HFFc6 (cell line): ENCODE measurements around the gene OR9A2. TPM values are rescaled to one million over a fixed set of nuclear protein-coding genes. Genes with fewer than 3 reads are reported as not detected.

Experiments used
- DNase-seq: peaks from one replicate; pipeline ENCODE4 v3.0.0-alpha.2; 2018
- H3K27ac Mint-ChIP-seq: 2 replicates; pipeline ENCODE4 v1.8.0; 2020; ENCODE audit warnings: mild to moderate bottlenecking, mixed read lengths
- H3K27me3 Mint-ChIP-seq: 2 replicates; pipeline ENCODE4 v1.8.0; 2021; ENCODE audit warnings: mild to moderate bottlenecking, moderate library complexity, mixed read lengths; ENCODE audit not compliant: insufficient read depth
- H3K36me3 Mint-ChIP-seq: 2 replicates; pipeline ENCODE4 v1.8.0; 2021; ENCODE audit warnings: low read depth, mixed read lengths
- H3K4me1 Mint-ChIP-seq: 2 replicates; pipeline ENCODE4 v1.8.0; 2020; ENCODE audit warnings: low read depth, mixed read lengths
- H3K4me3 Mint-ChIP-seq: 2 replicates; pipeline ENCODE4 v1.8.0; 2020; ENCODE audit warnings: mild to moderate bottlenecking, moderate library complexity, mixed read lengths
- H3K9me3 Mint-ChIP-seq: 2 replicates; pipeline ENCODE4 v1.8.0; 2020; ENCODE audit warnings: mild to moderate bottlenecking, mixed read lengths
- total RNA-seq, 6 experiments: library from RNA; stranded (reverse); fragmentation: NEBNext Ultra II Directional; extraction: Animal tissue kit (Norgen Biotek cat#: 25700); gene quantifications; 2 replicates in 1 of 6; 3 replicates in 5 of 6; pipeline ENCODE4 v1.2.3, GENCODE V29; 2021
- TF ChIP-seq, protein P1 (sequence below): fragments of 200-600 bp; sonication (generic); IDR thresholded peaks from 2 replicates; pipeline ENCODE4 v1.5.0; 2021; ENCODE audit warnings: antibody characterized with exemption, mild to moderate bottlenecking

Gene OR9A2
- total RNA-seq, 6 experiments from 2014 or later, result not detected

DNA sequence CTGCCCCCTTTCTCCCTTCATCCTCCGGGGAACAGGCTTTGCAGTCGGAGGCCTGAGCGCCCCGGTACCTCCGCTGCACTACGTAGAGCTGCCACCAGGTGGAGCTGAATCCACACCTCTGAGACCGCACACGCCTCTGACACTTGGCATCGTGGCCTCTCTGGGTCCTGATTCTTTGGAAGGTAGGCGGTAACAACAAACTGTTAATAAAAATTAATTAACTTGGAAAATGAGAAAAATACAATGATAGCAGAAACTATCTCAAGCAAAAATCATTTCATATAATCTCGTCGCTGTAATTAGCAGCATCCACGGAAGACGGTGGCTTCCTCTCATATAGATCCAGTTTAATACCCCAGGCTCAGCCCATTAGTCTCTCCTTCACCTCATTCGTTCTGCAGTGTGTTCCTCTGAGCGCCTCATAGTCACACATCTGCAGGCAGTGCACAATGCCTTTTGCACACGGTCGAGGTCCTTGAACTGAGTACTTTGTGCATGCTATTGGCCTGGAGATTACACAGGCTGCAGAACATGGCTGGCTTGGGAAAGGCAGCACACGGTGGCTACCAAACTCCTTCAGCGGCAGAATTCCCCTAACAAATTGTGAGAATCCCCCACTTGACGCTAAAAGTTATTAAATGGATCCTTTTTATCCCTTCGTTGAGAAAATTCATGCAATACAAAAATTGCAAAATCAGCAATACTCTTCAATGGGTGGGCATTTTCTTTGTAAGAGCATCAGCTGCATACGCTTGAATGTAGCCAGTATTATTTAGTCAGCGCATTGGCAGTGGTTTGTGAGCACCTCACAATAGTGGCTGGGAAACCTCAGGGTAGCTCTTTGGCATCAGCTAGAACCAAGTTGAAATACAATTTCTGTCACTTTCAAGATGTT lies 18.7 kb downstream of the OR9A2 start:
- no peak overlapping the region for H3K4me3 Mint-ChIP-seq
- peaks cover 8% of the 10 kb centered on the region for H3K27me3 Mint-ChIP-seq
- peak; percentile 33 for DNase-seq
- no peak overlapping the region for H3K27ac Mint-ChIP-seq
- no peaks in the 10 kb centered on the region for H3K36me3 Mint-ChIP-seq
- H3K4me1 Mint-ChIP-seq, result peaks cover 8% of the 10 kb centered on the region
- no peaks in the 10 kb centered on the region for H3K9me3 Mint-ChIP-seq
- TF ChIP-seq, protein P1, sequence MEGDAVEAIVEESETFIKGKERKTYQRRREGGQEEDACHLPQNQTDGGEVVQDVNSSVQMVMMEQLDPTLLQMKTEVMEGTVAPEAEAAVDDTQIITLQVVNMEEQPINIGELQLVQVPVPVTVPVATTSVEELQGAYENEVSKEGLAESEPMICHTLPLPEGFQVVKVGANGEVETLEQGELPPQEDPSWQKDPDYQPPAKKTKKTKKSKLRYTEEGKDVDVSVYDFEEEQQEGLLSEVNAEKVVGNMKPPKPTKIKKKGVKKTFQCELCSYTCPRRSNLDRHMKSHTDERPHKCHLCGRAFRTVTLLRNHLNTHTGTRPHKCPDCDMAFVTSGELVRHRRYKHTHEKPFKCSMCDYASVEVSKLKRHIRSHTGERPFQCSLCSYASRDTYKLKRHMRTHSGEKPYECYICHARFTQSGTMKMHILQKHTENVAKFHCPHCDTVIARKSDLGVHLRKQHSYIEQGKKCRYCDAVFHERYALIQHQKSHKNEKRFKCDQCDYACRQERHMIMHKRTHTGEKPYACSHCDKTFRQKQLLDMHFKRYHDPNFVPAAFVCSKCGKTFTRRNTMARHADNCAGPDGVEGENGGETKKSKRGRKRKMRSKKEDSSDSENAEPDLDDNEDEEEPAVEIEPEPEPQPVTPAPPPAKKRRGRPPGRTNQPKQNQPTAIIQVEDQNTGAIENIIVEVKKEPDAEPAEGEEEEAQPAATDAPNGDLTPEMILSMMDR, result peak; percentile 97

DNA sequence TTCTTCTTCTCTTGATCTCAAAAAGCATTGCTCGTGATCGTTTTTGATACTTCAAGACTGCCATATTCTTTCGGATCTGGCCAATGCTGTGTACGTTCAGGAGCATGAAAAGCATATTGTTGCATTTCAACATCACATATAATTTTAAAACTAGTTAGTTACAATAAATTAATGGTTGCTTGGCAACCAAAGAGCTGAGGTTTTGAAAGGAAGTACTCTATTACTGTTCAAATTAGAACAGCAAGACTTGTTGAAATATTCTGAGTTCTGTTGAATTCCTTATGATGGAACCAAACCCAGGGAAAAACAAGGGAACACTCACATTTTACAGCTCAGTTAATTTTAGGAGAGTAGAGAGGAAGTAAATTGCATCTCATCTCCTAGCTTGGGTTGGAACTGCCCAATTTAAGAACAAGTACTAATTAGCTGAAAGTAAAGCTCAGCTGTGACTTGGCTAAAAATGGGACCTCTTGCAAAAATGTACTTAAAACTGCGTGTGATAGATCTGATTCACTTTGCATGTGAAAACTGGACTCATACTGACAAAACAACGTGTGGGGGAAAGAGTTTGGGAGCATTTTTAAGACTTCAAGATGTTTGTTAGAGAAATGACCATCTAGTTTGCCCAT lies 21.2 kb downstream of the OR9A2 start:
- Mint-ChIP-seq H3K4me1 (peaks cover 10% of the 10 kb centered on the region), H3K27me3 (peaks cover 3% of the 10 kb centered on the region)
- no peak for DNase-seq

DNA sequence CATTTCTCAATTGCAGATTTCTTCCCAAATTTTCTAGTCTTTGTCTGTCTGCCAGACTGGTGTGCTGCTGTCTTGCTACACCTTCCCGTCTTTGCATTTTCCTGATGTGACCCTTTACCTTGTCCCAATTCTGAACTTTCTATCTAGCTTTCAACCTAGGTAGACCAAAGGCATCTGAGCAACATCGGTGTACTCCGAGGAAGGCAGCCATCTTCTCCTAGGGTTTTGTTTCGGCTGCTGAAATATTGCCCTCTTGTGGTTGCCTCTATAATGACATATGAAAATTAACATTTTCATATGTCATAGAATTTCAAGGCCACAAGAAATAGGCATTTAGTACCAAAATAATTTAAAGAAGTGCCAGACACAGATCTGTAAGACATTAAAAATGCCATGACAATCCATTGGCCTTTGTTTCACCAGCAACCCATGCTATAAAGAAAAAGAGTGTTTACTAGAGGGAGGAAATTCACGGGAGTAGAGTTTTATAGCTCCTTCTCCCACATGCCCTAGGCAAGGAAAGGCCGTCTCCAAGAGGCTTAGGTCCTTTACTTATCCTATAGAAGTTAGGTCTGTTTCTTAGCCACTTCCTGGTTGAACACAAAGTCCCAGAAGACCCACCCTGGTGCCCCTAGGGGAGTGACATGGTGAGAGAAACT lies 23.4 kb downstream of the OR9A2 start:
- Mint-ChIP-seq H3K27ac (no peak overlapping the region), H3K36me3 (no peaks in the 10 kb centered on the region), H3K4me3 (peak overlapping the region; percentile 87)

More for the DNA sequence above, 21.2 kb downstream of the OR9A2 start:
- Mint-ChIP-seq H3K36me3 (no peaks in the 10 kb centered on the region), H3K9me3 (no peaks in the 10 kb centered on the region), H3K4me3 (no peak overlapping the region), H3K27ac (no peak overlapping the region)
- TF ChIP-seq, protein P1, result no peak

DNA sequence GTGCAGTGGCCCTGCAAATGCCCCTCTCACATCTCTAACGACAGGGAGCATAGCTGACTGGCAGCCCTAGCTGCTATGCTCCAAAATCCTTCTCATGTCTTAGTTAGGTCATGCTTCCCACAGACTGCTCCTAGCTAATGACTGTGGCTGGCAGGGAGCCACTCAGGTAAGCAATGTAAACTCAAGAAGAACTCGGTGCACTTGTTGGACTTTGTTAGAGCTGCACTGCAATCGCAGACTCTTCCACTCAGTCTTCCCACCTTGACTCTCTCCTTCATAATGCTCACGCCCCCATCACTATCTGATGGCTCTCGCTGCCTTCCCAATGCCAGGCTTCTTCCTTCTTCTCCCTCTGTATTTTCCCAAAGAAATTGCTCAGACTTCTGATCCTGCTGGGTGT lies 24.0 kb downstream of the OR9A2 start:
- H3K27me3 Mint-ChIP-seq, result peaks cover 2% of the 10 kb centered on the region; the same call in 1 of the 2 replicates
- TF ChIP-seq, protein P1, result no peak
- no peaks in the 10 kb centered on the region for H3K36me3 Mint-ChIP-seq
- H3K27ac Mint-ChIP-seq, result no peak overlapping the region
- DNase-seq, result no peak
- no peaks in the 10 kb centered on the region for H3K9me3 Mint-ChIP-seq
- peak overlapping the region; percentile 87 for H3K4me3 Mint-ChIP-seq
- peaks cover 10% of the 10 kb centered on the region for H3K4me1 Mint-ChIP-seq

More for the DNA sequence above, 23.4 kb downstream of the OR9A2 start:
- TF ChIP-seq, protein P1, result peak; percentile 93
- H3K27me3 Mint-ChIP-seq, result peaks cover 2% of the 10 kb centered on the region; the same call in 1 of the 2 replicates
- H3K9me3 Mint-ChIP-seq, result no peaks in the 10 kb centered on the region
- peaks cover 10% of the 10 kb centered on the region for H3K4me1 Mint-ChIP-seq
- peak; percentile 39 for DNase-seq

DNA sequence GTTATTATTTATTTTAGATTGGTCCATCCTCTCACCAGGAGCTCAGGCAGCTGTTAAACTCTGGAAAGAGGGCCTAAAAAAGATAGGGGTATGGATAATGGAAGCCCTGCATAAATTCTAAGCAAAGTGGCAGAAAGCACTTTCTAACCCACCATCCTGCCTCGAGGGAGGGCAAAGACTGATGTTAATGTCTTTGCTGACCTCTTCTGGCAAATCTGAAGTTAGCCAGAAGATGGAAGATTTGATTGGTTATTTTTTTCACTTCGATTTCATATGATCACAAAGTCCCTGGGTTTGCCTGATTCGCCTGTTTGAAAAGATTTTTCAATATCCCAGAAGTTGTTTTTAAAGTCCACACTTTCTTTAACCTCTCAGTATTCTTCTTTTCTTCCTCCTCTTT lies 24.8 kb downstream of the OR9A2 start:
- Mint-ChIP-seq H3K36me3 (no peaks in the 10 kb centered on the region), H3K9me3 (no peaks in the 10 kb centered on the region), H3K4me1 (peaks cover 10% of the 10 kb centered on the region), H3K4me3 (no peak overlapping the region), H3K27ac (no peak overlapping the region), H3K27me3 (0 out of 2 replicates have a peak, but pooled peaks cover 2% of the 10 kb centered on the region)
- DNase-seq, result peak; percentile 7
- TF ChIP-seq, protein P1, result peak; percentile 56
